ENCODE results near the gene GLIS2.
A peak's percentile ranks its signal among the peaks of the same experiment; 100 is the strongest.
"Not testable (repeated sequence)": the region's sequence is repeated elsewhere in the genome, so short reads cannot be mapped to it uniquely, and the experiment has no call there.

Gene GLIS2

DNA sequence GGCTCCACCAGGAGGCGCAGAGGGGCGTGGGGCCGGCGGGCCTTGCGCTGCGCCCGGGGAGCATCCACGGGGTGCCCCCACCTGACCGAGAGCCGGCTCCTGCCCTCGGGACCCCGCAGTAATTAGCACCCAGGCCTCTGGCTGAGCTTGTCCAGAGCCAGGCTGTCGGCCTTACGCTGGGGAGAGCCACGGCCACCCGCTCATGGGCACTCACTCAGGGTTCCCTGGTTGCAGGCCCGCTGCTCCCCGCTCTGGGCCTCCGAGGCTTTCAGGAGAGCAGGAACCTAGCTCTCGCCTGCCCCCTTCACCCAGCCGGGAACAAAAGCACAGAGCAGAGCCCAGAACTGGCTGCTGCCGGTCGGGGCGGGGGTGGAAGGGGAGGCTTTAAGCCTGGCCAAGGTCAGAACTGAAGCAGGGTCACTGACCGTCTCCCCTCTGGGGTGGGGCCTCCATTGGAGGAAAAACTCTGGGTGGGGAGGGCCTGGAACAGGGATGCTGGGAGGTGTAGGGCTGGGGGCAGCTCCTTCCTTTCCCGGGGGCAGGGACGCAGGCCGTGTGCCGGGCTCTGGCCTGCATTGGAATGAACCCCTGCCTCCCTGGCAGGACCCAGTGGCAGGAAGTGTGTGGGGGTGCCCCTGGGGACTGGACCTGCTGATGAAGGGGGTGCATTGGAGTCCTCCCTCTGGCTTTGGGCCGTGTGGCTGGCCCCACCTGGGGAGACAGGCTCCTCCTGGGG is 12.3 kb downstream of the GLIS2 start:
- Histone ChIP-seq H3K4me1 (ENCODE audit: control insufficient read depth, insufficient read depth, low read length, poor library complexity, severe bottlenecking) (peaks cover 40% of the 10 kb centered on the region), H3K4me3 (ENCODE audit: extremely low read depth, insufficient read depth, low read length, poor library complexity, severe bottlenecking) (peak overlapping the region; percentile 30), H3K27ac (ENCODE audit: low read depth, low read length, severe bottlenecking) (peak overlapping the region; percentile 79), H3K36me3 (ENCODE audit: control insufficient read depth, insufficient read depth, low read length) (peaks cover 8% of the 10 kb centered on the region), H3K9me3 (ENCODE audit: control insufficient read depth, low read length) (no peaks in the 10 kb centered on the region)
- 8 to 12% methylated on average over 25 of the region's 30 CpGs for WGBS, 2 experiments (ENCODE audit: insufficient coverage in 2 of 2)

- no peak overlapping the region for H3K4me3 ChIP-seq (ENCODE audit: extremely low read depth, insufficient read depth, low read length, poor library complexity, severe bottlenecking)
- peaks cover 32% of the 10 kb centered on the region for H3K4me1 ChIP-seq (ENCODE audit: control insufficient read depth, insufficient read depth, low read length, poor library complexity, severe bottlenecking)
- H3K27ac ChIP-seq (ENCODE audit: low read depth, low read length, severe bottlenecking), result peak overlapping the region; percentile 79
- H3K9me3 ChIP-seq (ENCODE audit: control insufficient read depth, low read length), result no peaks in the 10 kb centered on the region
- peaks cover 13% of the 10 kb centered on the region for H3K36me3 ChIP-seq (ENCODE audit: control insufficient read depth, insufficient read depth, low read length)
- 85 to 86% methylated on average over 11 to 12 of the region's 17 CpGs for WGBS, 2 experiments (ENCODE audit: insufficient coverage in 2 of 2)
Measured at GRCh38 chr16:4328782-4329775, 13.2 kb downstream of the GLIS2 start.

GRCh38 chr16:4330277-4330874 is 14.5 kb downstream of the GLIS2 start:
- H3K36me3 ChIP-seq (ENCODE audit: control insufficient read depth, insufficient read depth, low read length), result peaks cover 23% of the 10 kb centered on the region
- no peaks in the 10 kb centered on the region for H3K9me3 ChIP-seq (ENCODE audit: control insufficient read depth, low read length)
- H3K27ac ChIP-seq (ENCODE audit: low read depth, low read length, severe bottlenecking), result no peak overlapping the region
- 59 to 65% methylated on average over 12 to 13 of the region's 14 CpGs for WGBS, 2 experiments (ENCODE audit: insufficient coverage in 2 of 2)
- H3K4me3 ChIP-seq (ENCODE audit: extremely low read depth, insufficient read depth, low read length, poor library complexity, severe bottlenecking), result no peak overlapping the region
- peaks cover 27% of the 10 kb centered on the region for H3K4me1 ChIP-seq (ENCODE audit: control insufficient read depth, insufficient read depth, low read length, poor library complexity, severe bottlenecking)

GRCh38 chr16:4332083-4332482 is 16.2 kb downstream of the GLIS2 start:
- H3K4me3 ChIP-seq (ENCODE audit: extremely low read depth, insufficient read depth, low read length, poor library complexity, severe bottlenecking), result no peak overlapping the region
- WGBS, 2 experiments (ENCODE audit: insufficient coverage in 2 of 2), result 94 to 98% methylated on average over 13 to 14 of the region's 14 CpGs
- H3K27ac ChIP-seq (ENCODE audit: low read depth, low read length, severe bottlenecking), result no peak overlapping the region
- peaks cover 23% of the 10 kb centered on the region for H3K4me1 ChIP-seq (ENCODE audit: control insufficient read depth, insufficient read depth, low read length, poor library complexity, severe bottlenecking)
- H3K9me3 ChIP-seq (ENCODE audit: control insufficient read depth, low read length), result no peaks in the 10 kb centered on the region
- H3K36me3 ChIP-seq (ENCODE audit: control insufficient read depth, insufficient read depth, low read length), result peaks cover 37% of the 10 kb centered on the region

- H3K27ac ChIP-seq (ENCODE audit: low read depth, low read length, severe bottlenecking), result no peak overlapping the region
- H3K4me3 ChIP-seq (ENCODE audit: extremely low read depth, insufficient read depth, low read length, poor library complexity, severe bottlenecking), result no peak overlapping the region
- H3K4me1 ChIP-seq (ENCODE audit: control insufficient read depth, insufficient read depth, low read length, poor library complexity, severe bottlenecking), result peaks cover 18% of the 10 kb centered on the region
- peaks cover 44% of the 10 kb centered on the region for H3K36me3 ChIP-seq (ENCODE audit: control insufficient read depth, insufficient read depth, low read length)
- 96% methylated on average over 16 to 18 of the region's 19 CpGs for WGBS, 2 experiments (ENCODE audit: insufficient coverage in 2 of 2)
- H3K9me3 ChIP-seq (ENCODE audit: control insufficient read depth, low read length), result no peaks in the 10 kb centered on the region
Measured at GRCh38 chr16:4332623-4333307, 16.9 kb downstream of the GLIS2 start.

- H3K27ac ChIP-seq (ENCODE audit: low read depth, low read length, severe bottlenecking), result no peak overlapping the region
- peaks cover 15% of the 10 kb centered on the region for H3K4me1 ChIP-seq (ENCODE audit: control insufficient read depth, insufficient read depth, low read length, poor library complexity, severe bottlenecking)
- 96 to 98% methylated on average over 6 to 8 of the region's 9 CpGs for WGBS, 2 experiments (ENCODE audit: insufficient coverage in 2 of 2)
- peaks cover 48% of the 10 kb centered on the region for H3K36me3 ChIP-seq (ENCODE audit: control insufficient read depth, insufficient read depth, low read length)
- H3K9me3 ChIP-seq (ENCODE audit: control insufficient read depth, low read length), result no peaks in the 10 kb centered on the region
- no peak overlapping the region for H3K4me3 ChIP-seq (ENCODE audit: extremely low read depth, insufficient read depth, low read length, poor library complexity, severe bottlenecking)
Measured at GRCh38 chr16:4333308-4333638, 17.4 kb downstream of the GLIS2 start.

DNA sequence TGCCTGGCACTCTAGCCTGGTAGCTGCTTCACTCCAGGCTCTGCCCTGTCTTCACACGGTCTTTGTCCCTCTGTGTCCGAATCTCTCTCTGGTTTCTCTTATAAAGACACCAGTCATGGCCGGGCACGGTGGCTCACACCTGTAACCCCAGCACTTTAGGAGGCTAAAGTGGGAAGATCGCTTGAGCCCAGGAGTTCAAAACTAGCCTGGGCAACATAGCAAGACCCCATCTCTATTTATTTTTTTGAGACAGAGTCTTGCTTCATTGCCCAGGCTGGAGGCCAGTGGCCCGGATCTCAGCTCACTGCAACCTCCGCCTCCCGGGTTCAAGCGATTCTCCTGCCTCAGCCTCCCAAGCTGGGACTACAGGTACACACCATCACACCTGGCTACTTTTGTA is 17.8 kb downstream of the GLIS2 start:
- not testable (repeated sequence) for H3K27ac ChIP-seq (ENCODE audit: low read depth, low read length, severe bottlenecking); H3K4me3 ChIP-seq (ENCODE audit: extremely low read depth, insufficient read depth, low read length, poor library complexity, severe bottlenecking); H3K9me3 ChIP-seq (ENCODE audit: control insufficient read depth, low read length)
- 93 to 96% methylated on average over 9 of the region's 9 CpGs for WGBS, 2 experiments (ENCODE audit: insufficient coverage in 2 of 2)
- peaks cover 11% of the 10 kb centered on the region for H3K4me1 ChIP-seq (ENCODE audit: control insufficient read depth, insufficient read depth, low read length, poor library complexity, severe bottlenecking)
- H3K36me3 ChIP-seq (ENCODE audit: control insufficient read depth, insufficient read depth, low read length), result peaks cover 52% of the 10 kb centered on the region

DNA sequence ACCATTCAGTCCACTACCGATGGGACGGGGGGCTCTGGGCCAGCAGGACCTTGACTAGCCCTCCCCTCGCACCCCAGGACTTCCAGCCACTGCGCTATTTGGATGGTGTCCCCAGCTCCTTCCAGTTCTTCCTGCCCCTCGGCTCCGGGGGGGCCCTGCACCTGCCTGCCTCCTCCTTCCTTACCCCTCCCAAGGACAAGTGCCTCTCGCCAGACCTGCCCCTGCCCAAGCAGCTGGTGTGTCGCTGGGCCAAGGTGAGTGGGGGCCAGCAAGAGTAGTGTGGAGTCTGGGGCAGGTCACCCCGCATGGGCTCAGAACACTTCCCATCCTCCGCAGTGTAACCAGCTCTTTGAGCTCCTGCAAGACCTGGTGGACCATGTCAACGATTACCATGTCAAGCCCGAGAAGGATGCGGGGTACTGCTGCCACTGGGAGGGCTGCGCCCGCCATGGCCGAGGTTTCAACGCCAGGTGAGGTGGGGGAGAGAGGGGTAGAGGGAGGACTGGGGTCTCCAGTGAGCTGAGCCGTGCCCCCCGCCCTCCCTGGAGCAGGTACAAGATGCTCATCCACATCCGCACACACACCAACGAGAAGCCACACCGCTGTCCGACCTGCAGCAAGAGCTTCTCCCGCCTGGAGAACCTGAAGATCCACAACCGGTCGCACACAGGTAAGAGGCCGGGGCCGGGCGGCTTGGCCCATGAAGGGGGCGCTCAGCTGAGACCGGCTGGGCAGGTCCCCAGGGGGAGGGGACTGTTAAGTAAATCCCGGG is 19.0 kb downstream of the GLIS2 start:
- Histone ChIP-seq H3K4me3 (ENCODE audit: extremely low read depth, insufficient read depth, low read length, poor library complexity, severe bottlenecking) (no peak overlapping the region), H3K27ac (ENCODE audit: low read depth, low read length, severe bottlenecking) (no peak overlapping the region), H3K36me3 (ENCODE audit: control insufficient read depth, insufficient read depth, low read length) (peaks cover 61% of the 10 kb centered on the region), H3K9me3 (ENCODE audit: control insufficient read depth, low read length) (no peaks in the 10 kb centered on the region), H3K4me1 (ENCODE audit: control insufficient read depth, insufficient read depth, low read length, poor library complexity, severe bottlenecking) (no peaks in the 10 kb centered on the region)
- WGBS, 2 experiments (ENCODE audit: insufficient coverage in 2 of 2), result 93 to 96% methylated on average over 28 to 29 of the region's 32 CpGs

- Histone ChIP-seq H3K9me3 (ENCODE audit: control insufficient read depth, low read length) (no peaks in the 10 kb centered on the region), H3K36me3 (ENCODE audit: control insufficient read depth, insufficient read depth, low read length) (peaks cover 74% of the 10 kb centered on the region), H3K4me1 (ENCODE audit: control insufficient read depth, insufficient read depth, low read length, poor library complexity, severe bottlenecking) (no peaks in the 10 kb centered on the region), H3K4me3 (ENCODE audit: extremely low read depth, insufficient read depth, low read length, poor library complexity, severe bottlenecking) (no peak overlapping the region), H3K27ac (ENCODE audit: low read depth, low read length, severe bottlenecking) (no peak overlapping the region)
- 94 to 95% methylated on average over 26 to 33 of the region's 41 CpGs for WGBS, 2 experiments (ENCODE audit: insufficient coverage in 2 of 2)
Measured at GRCh38 chr16:4336701-4337539, 21.1 kb downstream of the GLIS2 start.

Measured in mesodermal cell (in vitro differentiated cells).